HG03039 (cell line): ENCODE data around the gene NT5C2.

Experiments used
- ATAC-seq: cut with Tn5 transposase; IDR thresholded peaks from one replicate; pipeline ENCODE4 v1.9.1; 2021; ENCODE audit warnings: mild to moderate bottlenecking, moderate library complexity; ENCODE audit not compliant: unreplicated experiment

The NT5C2 gene

DNA sequence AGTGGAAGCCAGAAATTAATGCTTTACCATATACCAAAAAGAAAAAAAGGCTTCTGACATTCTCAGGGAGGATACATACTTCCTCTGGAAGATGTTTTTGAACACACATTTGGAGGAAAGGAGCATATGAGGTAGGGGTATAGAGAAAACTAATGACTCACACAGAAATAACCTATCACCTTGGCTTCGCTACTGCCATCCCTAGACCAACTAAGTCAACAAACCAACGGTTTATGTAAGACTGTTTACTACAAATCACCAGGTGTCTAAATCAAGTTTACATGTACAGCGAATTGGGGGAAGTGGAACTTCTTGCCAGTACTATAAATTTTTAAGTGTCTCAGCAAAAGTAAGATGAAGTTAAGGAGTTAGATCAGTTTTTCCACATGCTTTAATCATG, 96.9 kb downstream of the NT5C2 start:
- no peak for ATAC-seq

DNA sequence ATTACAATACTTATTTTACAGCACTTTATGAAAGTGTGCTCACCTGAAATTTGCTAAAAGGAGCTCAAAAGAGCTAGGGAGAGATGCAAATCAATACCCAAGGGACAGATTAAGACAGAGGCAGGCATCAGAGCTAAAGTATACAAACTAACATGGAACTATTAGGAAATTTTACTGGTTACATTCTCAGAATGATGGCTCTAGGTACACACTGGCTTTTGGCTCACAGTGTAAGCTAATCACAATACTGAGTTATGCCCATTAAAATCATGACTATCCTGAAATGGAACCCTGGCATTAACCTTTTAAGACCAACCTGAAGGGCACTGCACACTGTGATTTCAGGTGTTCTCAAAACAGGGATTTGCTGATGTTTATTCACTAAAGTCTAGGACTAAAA, 98.1 kb downstream of the NT5C2 start:
- no peak for ATAC-seq

DNA sequence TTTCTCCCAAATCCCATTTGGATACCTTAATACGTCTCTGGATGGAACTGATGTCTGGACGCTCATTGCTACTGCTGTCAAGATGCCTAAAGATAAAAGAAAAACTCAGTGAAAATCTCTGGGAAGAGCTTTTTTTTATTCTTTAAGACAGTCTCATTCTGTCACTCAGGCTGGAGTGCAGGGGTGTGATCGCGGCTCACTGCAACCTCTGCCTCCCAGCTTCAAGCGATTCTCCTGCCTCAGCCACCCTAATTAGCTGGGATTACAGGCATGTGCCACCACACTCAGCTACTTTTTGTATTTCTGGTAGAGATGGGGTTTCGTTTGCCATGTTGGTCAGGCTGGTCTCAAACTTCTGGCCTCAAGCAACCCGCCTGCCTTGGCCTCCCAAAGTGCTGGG, 102.2 kb downstream of the NT5C2 start:
- no peak for ATAC-seq

DNA sequence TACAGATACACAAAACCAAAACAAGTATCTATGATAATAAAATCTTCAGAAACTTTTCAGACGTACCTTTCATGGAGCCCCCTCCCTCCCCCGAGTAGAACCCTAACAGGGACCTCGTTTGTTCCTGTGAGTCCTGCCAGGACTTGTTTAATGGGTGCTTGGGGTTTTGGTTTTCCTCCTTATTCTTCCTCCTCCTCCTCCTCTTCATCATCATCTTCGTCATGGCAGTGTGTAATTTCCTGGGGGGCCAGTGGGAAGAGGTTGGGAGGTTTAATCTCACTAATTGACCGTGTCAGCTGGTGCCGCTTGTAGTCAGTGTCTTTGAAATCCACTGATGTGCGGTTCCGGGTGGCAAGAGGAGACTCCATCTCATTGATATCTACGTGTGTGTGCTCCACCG, 103.6 kb downstream of the NT5C2 start:
- no peak for ATAC-seq

DNA sequence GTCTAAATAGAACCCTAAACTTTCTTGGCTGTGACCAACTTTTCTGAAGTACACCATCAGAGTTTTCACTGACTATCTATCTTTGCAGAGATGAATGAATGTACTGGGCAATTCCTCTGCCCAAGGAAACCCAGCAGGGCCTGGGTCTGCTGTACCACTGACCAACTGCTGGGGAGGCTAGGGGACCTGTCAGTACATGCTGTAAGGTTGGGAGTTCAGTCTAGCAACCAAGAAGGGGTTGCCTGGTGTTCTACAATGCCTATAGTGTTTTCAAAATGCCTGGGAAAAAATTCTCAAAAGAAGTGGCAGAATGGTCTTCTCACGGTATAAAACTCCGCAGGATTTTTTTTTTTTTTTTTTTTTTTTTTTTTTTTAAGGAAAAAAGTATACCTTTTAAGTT, 106.3 kb downstream of the NT5C2 start:
- no peak for ATAC-seq

DNA sequence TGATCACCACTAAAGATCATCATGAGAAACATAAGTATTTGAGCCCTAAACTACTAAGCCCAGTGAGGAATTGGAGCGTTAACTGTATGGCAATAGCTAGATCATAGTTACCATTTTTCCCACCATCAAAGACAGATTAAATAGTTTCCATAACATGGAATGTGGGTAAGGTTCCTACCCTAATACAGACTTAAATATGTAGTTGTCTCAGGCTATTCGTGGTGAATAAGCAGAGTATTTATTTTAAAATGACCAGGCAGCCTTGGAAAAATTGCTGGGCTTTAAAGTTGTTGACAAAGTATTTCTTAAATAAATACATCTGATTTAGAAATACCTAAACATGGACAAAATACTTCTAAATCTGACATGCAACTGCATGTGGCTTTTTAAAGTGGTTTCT, 106.8 kb downstream of the NT5C2 start:
- ATAC-seq: no peak

DNA sequence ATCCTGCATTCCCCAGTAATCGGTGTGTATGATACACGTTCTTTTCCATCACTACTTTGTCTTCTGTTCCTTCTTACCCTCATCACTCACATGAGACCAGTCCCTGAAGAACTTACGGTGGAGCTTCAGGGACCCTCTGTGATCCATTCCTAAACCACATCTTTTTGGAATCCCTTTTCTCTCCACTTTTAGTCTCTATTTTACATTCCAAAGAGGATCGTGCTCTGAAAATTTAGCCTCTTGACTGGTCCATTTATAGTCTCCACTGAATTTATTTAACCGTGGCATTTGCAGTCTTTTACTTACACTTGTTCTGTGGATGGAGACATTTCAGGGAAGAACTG, 109.1 kb downstream of the NT5C2 start:
- no peak for ATAC-seq

DNA sequence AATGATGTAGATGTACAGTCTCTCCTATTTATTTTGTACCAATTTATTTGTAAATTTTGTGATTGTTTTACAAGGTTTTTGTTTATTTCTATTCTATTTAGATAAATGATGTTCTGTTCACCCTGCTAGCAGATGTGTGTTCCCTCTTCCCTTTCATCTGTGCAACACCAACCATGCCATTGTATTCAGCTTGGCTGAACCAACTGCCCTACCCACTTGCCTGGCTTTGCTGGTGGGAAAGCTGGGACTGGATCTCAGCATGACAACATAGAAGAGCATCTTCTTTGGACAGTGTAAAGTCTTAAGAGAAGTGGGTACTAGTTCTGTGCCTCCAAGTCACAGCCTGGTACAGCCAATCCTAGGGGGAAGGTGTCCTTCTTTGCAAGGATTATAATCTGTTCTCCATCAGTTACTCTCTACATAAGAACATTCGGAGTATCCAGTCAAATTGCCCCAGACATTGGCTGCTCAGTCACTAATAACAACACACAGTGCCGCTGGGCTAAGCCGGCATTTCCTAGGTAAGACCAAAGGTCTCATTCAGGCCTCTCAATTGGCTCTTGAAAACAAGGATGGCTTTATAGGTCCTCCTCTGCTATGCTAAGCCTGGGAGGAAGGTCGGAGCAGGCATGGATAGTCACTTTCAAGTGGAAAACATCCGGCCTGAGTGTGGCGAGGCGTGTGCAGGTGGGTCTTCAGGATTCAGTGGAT, 109.7 kb downstream of the NT5C2 start:
- no peak for ATAC-seq

DNA sequence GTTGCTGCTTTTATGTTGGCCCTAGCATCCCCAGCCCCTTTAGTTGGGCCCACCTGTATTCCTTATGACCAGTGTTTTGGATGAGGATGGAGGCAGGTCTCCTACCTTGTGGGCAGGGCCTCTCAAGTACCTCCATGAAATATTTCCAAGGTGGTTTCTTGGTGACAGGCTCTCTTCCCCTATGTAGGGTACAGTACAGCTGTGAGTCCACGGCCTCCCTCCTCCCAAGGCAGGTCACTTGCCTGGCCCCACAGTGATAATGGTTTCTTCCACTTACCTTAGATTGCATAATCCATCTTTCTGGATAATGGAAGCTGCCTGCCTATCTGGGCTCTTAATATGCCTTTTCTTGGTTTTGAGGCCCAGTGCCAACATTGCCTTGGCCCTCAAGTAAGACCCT, 110.4 kb downstream of the NT5C2 start:
- ATAC-seq: no peak

DNA sequence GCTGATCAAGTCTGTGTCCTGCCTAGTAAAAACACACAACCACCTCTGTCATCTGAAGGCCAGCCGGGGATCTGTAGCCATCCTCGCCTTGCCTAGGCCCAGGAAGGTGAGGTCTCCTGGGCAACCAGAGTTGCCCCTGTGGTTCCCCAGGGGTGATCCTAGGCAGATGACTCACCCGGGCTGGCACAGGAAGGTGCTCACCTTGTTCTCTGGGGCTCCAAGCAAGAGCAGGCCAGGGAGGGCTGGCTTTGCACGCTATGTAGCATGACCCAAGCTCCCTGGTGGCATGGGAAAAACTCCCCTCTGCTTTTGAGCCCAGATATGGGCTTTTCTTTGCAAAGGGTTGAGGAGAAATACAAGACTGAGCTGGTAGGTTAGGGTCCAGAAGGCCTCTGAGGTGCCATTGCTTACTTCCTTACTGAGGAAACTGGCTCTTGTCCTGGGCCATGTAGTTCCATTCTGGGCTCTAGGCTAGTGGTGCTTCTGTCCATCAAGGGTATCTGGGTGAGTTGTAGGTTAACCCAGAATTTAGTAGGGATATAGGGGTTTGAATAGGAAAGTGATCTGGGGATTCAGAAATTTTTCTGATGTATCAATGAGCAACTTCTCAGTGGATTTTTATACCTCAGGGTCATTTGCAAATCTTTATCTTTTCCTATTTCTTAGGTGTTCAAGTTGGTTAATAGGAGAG, 112.0 kb downstream of the NT5C2 start:
- ATAC-seq: no peak

DNA sequence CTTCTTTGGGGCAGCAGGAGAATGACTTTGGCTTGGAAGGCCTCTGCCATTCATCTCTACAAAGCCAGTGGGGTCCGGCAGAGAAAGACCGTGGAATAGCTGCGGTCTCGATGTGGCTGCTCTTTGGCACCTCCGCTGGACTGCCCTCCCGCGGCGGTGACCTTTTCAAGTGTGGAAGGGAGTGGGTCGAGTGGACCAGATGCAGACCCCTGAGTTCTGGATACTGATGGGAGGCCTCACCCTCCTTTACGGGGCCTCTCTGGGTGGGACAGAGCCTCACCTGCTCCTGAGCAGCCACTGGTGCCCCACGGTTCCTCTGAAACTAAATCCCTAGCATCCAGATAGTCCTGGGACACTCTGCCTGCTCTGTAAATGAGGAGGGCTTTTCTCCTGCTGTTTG, 113.1 kb downstream of the NT5C2 start:
- ATAC-seq: no peak

DNA sequence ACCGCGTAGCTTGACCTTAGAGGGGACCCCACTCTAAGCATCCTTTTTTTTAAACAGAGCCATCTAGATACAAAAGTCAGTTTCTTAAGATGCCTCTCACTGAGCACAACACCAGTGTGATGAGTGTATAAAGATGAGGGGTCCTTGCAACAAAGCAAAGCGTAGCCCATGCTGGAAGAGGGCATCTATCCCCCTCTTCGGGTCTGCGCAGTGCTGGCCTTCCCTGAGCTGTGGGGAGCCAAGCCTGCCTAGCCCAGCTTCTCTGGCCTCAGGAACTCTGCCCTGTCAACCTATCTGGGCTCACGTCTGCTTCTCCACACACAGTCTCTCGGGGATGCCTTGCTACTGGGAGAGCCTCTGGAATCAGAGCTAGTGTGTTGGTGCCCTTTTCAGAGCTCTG, 114.0 kb downstream of the NT5C2 start:
- no peak for ATAC-seq

DNA sequence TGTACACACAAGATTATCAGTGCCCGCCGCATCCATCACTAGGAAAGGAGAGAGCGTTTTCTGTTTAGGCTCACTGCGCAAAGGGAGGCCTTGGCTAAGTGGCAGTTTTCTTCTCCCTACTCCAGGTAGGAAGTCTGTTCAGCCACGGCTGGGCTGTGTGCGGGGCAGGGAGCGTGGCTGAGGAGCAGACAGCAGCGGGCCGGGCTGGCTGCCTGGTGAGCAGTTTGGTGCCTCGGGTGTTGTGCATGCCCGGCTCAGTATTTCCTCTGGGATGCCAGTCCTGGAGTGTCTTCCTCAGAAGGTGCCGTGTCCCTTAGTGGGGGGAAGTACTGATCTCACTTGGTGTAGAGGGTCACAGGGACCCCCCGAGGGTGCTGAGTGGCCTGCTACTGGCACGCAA, 114.4 kb downstream of the NT5C2 start:
- no peak for ATAC-seq

DNA sequence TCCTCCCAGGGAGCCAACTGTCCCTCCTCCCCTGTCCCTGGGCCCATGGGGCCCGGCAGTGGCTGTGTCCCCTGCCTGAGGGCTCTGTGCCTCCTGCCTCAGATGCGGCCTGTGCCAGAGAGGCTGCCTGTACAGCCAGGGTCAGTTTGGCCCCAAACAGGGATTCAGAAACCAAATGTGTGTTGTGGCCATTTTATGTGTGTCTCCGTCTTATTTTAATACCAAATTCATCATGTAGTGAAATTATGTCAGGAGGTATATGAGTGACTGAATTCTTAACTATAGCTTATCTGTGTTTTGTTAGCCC, 114.8 kb downstream of the NT5C2 start:
- ATAC-seq: no peak

DNA sequence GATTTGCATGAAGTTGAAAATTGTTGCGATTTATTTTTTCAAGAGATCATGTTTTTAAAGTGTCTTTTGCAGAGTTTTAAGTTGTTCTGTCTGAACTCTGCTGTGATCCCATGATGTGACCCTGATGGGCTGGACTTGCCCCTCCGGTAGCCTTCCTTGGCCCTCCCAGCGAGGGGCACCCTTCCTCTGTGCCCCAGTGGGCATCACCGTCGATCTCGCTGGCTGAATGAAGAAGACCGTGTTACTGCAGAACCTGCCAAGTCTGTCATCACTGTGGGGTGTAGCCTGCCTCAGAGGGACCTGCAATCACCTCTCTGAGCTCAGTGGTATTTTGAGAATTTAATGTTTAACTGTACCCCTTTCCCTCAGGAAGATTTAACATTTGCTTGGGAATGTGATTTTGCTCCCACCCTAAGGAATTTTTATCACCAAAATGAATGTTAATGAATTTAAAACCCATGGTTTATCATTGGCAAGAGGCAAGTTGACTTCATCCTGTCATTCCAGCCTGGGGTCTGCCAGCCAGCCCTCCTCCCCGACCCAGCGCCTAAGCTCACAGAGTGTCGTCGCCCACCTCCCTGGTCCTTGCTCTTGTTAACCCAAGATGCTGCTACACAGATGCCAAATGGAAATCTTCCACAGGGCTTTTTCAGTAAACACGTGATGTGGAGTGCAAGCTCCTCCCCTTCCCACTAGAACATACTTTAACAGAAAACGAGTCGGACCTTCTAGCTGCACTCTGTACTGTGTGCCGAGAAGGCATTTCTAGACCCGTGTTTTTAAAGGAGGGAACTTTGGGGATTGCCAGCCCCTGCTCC, 115.4 kb downstream of the NT5C2 start:
- no peak for ATAC-seq

DNA sequence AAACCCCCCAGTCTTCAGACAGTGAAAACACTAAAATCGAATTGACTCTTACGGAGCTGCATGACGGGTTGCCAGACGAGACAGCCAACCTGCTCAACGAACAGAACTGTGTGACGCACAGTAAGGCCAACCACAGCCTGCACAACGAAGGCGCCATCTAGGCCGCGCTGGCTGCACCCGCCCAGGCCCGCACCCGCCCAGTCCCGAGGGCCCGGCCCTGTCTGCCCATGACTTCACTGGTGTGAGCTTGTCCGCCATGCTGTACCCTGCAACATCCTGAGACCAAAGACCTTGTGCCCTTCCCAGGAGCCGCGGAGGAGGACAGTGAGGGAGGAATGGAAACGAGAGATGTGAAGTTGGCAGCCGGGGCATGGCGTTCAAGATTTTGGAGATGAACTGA, 116.1 kb downstream of the NT5C2 start:
- no peak for ATAC-seq

DNA sequence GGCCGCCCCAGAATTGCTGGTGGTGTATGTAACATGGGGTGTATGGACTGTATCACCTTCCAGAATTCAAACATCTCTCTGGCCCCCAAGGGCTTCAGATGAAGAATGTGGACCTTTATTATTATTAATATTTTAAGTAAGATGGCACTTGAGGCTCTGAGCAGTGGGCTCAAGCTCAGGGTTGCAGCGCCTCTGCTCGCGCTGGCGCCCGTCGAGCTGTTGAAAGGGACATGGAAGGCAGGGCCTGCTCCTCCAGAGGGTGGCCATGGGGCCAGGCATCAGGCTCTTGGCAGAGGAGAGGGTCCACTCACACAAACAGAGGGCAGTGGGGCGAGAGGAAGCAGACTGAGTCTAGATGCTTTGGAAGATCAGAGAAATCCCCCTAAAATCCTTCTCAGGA, 120.2 kb downstream of the NT5C2 start:
- ATAC-seq: no peak

DNA sequence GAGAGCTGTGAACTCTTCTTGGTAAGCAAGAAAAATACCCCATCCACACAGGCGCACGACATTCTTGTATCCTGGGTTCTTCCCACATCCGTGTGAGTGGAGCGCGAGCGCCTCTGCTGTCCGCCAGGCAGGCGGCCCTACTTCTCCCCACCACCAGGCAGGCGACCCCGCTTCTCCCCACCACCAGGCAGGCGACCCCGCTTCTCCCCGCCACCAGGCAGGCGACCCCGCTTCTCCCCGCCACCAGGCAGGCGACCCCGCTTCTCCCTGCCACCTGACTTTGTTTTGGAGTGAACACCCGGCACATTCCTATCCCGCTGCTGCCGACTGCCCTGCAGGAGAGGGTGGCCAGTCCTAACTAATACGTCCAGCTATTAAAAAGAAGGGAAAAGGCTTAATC, 120.8 kb downstream of the NT5C2 start:
- ATAC-seq: no peak

DNA sequence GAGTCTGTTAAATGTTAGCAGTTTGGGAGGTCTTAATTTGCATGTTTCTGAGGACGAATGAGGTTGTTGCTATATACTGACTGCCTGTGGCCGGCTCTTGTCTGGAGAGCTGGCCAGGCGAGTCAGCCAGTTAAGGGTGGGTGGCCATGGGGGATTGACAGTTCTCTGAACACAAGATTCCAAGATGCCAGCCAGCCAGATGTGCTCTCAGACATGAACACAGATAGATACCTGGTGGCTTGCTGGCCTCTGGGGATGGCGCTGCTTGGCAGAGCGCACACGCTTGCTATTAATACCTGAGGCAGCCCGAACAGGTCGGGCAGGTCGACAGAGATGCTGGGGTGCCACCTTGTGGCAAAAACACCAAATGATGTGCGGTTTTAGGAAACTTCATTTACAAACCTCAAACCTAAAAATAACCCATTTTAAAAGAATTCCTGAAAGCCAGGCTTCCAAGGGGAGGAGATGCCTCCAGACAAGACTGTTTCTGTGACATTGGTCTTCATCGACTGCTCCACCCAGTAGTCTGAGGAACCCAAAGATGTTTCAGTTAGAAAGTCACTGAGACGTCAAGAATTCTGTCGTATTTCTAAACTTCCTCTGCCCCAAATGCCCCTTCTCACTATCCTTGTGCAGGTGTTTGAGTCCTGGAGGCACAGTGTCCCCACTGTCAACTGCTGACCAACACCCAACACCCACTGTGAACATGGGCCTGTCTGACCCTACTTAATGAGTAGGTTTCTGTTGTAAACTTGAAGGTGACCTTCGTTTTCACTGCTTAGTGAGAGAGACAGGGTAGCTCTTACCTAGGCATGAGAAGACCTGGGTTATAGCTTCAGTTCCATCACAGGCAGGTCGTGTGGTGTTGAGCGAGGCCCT, 123.4 kb downstream of the NT5C2 start:
- no peak for ATAC-seq

DNA sequence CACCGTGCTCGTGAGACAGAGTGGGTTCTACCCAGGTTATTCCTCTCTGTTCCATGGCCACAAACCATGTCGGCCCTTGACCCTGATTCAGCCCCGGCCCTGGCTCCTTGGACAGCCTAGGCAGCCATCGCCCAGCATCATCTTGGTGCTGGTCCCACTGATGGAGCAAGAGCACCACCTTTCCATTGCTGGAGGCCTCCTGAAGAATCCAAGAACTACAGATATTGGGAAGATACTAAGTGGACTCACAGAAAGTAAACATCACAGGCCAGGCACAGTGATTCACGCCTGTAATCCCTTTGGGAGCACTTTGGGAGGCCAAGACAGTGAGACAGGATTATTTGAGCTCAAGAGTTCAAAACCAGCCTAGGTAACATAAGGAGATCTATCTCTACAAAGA, 125.1 kb downstream of the NT5C2 start:
- no peak for ATAC-seq

DNA sequence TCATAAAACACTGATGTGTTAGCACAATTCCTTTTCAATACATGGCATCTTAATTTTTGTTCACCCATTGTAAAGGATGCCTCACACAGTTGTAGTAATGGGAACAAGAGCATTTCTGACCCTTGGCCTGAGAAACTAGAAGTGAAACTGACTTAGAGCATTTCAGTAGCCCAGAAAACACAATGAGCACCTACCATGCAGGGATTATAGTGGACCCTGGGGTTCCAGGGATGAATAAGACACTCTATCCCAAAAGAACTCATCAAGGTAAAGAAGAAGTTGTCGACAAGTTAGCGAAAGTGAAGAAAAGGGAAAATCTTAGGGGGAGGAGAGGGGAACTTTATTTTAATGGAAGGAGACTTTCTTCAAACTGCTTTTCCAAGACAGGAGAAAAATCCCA, 125.6 kb downstream of the NT5C2 start:
- no peak for ATAC-seq
